GM18861 (cell line): Measurements from ENCODE around the gene FAM186B.

Source experiments
- ATAC-seq: cut with Tn5 transposase; IDR thresholded peaks from one replicate; pipeline ENCODE4 v1.9.1; 2021; ENCODE audit not compliant: unreplicated experiment

The FAM186B gene

GRCh38 chr12:49609875-49610154 lies 4.4 kb upstream of the FAM186B start:
- no peak for ATAC-seq

DNA sequence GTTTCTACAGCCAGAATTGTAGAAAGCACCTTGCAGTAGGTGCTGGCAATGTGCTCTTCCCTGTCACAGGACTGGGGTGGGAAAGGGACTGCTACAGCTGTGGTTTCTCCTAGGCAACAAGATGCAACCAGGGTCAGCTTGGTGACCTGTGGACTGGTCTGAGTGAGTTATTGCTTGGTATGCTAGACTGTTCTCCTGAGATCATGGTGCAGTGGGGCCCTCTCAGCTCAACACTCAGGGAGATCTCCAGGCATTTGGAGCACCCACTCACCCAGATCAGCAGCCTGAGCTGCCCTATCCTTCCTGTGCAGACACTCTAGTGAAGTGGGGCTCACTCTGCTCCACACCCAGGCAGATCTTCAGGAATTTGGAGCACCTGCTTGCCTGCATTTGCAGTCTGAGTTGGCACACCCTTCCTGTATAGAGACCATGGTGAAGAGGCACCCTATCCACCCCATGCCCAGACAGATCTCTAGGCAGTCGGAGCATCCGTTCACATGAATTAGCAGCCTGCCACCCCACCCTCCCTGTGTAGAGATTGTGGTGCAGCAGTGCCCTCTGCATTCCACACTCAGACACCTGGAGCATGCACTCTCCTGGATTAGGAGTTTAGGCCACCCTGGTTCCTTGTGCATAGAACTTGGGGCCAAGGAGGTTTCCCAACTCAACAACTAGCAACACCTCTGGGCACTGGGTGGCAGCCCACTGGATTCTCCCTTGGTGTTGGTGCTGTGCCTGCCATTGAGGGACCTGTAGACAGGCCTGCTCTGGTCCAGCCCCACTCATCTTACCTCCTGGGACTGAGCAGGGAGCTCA lies 3.8 kb upstream of the FAM186B start:
- no peak for ATAC-seq

DNA sequence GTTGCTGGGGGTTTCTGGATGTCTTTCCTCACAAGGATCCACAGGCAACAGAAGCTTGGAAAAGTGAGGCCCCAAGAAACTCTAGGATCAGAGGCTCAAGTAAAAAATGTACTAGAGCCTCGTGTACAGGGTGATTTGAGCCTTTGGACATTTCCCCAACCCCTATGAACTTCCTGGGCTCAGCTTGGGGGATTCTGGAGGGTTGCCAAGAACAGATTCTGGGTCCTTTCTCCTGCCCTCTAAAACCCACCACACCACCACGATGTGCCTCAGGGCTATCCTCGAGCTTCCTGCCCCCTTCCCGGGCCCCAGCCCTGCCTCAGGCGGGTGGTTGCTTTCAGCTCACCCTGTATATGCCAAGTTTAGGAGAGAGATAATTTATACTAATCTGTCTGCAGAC lies 583 bp downstream of the FAM186B start:
- ATAC-seq, result no peak

DNA sequence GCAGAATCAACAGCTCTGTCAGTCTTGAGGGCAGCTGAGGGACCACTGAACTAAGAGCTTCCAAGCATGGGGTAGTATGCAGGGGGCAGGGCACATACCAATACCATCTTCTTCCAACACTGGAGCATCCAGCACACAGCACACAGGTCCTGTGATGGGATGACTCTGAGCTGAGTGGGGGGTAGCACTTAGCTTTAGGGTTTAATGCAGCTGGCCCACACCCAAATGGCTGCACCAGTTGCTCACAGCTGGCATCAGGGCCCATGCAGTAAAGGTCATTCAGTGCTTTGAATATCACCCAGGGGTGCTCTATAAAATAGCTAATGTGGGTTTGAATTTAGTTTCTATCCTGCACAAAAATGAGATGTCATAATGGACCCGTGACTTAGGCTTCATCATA lies 1.7 kb downstream of the FAM186B start:
- no peak for ATAC-seq

GRCh38 chr12:49599961-49600360 lies 5.5 kb downstream of the FAM186B start:
- ATAC-seq, result no peak

- no peak for ATAC-seq
Measured at GRCh38 chr12:49598527-49598926, 6.9 kb downstream of the FAM186B start.

- no peak for ATAC-seq
Measured at GRCh38 chr12:49588721-49589516, 16.5 kb downstream of the FAM186B start.

- ATAC-seq, result no peak
Measured at GRCh38 chr12:49588281-49588680, 17.2 kb downstream of the FAM186B start.

DNA sequence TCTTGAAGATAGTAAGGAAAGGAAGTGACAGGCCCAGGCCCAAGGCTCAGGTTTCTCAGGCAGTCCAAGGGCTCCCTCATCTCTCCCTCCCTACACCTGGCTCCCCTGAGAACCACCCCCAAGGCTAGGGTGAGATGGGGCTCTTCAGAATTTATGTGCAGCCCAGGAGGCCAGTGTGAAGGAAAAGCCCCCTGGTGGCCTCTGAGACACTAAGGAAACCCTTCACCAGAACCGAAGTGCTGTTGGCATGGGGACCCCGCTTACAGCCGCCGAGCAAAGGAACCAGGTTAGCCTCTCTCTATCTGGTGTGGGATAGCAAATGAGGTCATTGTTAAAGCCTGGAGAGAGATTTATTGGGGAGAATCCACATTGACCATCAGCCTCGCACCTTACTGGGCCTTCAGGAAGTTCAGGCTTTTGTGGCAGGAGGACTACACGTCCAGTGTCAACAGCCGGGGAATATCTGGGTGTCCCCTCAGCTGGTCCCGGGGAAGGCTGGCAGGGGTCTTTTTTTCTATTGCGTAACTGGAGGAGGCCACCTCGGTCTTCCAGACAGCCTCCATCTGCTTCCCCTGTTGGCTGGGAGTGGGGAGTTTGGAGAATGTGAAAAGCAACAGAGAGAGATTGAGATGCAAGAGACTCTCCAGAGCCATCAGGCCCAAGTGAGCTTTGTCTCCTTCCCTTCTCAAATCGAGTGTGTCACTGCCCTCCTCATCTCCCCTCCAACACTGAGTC lies 18.1 kb downstream of the FAM186B start:
- no peak for ATAC-seq

DNA sequence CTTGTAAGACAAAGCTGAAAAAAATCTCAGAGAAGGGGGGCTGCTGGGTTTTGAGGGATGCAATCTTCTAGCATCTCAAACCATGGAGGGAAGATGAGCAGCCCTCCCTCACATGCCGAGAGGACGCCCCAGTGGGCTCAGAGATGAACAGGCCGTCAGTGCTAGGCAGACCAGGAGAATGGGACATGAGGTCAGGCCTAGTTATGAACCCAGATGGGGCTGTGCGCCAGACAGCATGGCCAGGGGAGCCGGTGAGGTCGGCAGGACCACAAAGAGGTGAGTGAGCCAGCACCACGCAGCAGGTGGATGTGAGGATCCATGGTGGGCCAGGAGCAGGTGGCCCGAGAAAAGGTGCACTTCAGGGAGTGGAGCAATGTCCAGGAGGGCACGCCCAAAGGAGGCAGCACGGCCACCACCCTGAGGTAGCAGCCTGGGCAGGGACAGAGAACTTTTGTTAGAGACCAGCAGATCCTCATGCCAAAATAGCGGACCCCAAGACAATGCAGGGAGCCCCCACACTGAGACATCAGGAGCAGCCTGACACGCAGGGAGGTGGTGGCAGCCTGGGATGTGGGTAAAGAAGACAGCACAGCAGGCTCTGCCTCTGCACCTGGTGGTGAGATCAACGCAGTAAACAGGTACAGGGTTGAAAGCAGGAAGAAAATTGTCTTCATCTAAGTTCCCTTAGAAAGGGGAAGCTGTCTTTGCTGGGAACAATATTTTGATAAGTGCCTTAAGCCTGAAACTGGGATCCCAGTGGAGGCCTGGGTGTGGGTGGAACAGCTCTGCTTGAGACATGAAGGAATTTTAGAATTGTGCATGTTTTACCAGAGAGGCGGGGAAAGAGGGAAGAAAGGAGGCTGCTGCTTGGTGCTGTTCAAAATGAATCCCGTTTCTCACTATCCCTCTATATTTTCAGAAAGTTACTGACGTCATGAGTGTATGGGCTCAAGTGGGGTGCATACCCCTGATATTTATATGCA lies 19.7 kb downstream of the FAM186B start:
- no peak for ATAC-seq

DNA sequence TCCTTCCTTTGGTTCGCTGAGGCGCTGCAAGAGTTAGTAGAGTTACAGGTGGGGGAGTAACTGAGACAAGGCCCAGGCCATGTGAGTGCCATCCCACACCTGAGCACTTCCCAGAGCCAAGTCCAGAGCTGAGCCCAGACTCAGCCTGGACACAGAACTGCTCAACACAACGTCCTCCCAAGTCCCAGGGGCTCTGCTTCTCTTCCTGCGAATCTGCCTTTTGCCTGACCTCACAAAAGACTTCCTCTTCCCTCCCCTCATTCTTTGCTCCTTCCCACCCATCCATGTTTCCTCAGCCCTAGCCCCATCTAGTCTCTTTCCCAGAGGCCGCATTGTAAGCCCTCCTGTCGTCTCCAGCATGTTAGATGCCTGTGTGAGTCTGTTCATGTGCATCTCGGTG lies 20.8 kb downstream of the FAM186B start:
- no peak for ATAC-seq

GRCh38 chr12:49583366-49584094 lies 21.9 kb downstream of the FAM186B start:
- ATAC-seq, result no peak

- ATAC-seq, result no peak
Measured at GRCh38 chr12:49582850-49583249, 22.6 kb downstream of the FAM186B start.

DNA sequence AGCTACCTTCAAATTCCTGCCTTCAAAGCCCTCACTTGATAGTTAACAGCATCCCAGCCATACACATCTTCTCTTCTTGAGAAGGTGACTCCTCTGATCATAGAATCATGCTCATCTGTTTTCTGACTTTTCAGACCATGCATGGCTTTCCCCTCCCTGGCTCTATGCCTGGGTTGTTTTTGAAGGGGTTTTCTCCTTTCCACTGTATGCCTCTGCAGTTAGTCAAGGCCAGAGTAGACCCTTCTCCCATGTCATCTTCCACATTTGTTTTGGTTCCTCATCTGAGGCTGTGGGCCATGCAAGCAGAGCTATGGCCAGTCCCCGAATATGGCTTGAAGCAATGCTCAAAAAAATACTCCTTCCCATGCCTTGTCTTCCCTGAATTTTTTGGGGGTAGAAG lies 23.2 kb downstream of the FAM186B start:
- no peak for ATAC-seq

DNA sequence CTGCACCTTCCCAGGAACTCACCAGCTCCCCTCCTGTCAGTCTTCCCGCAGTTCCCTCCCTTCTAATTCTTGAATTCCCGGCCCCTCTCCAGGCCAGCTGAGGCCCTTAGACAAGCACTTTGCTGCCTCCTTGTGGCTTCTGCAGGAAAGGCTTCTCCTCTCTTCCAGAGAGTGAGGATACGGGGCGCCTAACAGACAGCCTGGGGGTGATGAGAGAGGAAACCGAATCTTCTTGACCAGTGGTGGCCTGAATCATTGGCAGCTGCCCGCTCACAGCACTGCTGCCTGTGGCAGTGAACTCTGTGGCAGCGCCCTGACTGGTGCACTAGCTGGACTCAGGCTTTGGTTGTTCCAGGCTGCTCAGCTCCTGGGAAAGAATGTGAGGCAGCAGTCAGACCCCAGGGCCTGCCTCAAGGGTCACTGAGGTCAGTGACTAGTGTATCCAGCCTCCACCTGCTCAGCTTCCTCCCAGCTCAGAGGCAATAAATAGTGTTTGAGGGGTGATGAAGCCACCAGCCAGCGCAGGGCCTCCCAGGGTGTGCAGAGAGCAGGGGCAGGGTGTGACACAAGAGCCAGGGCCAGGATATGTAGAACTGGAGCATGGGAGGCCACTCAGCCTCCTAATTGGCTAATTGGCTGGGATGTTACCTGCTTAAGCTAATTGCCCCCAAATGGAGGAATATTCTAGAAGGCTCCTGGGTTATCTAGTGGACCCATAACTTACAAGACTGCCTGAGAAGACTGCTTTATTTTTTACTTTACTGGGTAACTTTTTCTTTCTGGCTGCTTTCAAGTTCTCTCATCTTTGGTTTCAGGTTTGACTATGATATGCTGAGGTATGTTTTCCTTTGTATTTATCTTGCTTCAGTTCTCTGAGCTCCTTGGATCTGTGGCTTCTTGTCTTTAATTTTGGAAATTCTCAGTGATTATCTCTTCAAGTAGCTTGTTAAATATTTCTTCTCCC lies 24.6 kb downstream of the FAM186B start:
- ATAC-seq, result no peak

DNA sequence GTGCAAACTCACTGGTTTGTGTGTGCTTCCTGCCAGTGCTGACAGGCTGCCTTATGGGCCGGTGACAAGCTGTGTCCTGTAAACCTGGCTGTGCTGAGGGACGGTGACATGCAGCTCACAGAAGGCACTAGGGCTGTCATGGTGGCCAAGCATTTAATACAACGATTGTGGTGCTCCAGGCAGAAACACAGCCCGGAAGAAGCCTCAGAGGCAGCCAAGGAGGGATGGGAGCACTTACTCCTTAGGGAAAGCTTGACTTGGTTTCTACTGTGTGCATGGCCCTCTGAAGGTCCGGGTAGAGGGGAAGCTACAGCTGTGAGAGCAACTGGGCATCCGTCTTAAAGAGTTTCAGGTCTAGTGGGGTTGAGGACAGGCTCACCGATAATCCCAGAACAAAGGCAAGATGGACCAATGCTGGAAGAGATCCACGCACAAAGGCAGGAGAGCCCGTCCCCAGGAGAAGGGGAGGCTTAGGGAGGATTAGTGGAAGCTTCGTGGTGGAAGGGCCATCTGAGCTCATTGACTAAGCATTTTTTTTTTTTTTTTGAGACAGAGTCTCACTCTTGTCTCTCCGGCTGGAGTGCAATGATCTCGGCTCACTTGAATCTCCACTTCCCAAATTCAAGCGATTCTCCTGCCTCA lies 26.8 kb downstream of the FAM186B start:
- no peak for ATAC-seq

DNA sequence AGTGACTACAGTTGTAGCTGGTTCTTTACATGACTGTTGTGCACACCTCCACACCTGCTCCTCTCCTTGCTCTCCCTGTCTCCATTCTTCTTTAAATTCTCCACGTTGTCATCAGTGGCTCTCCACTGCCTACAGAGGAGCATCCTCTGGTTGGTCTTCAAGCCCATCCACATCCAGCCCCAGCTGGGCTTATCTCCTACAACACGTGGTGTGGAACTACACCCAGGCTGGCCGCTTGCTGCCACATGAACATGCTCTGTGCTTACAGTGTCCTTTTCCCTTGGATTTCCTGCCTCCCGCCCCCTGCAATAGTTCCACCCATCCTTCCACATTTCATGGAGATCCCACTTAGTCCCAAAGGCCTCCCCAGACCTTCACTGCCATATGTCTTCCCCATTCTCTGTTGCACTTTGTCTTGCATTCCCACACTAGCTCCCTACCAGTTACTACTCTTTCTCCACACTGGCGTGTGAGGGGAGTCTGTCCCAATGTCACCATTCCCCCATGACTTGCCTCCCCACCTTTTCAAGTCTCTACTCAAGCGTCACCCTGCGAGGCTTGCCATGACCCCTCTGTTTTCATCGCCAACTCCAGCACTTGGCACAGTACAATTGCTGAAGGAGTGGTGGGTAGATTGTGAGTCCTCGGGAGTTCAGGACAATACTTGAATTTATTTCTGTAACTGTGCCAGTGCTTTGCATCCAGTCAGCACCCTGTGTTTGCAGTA lies 27.7 kb downstream of the FAM186B start:
- ATAC-seq, result no peak
